Endodermal cell (in vitro differentiated cells): ENCODE results near the gene PDGFA. TPM values are rescaled to one million over a fixed set of nuclear protein-coding genes. Genes with fewer than 3 reads are reported as not detected.

Experiments
- DNase-seq: peaks from one replicate; pipeline ENCODE4 v3.0.0-alpha.2; 2017
- H3K27ac ChIP-seq: 2 replicates; pipeline ENCODE4 v1.5.1; 2013; ENCODE audit warnings: mild to moderate bottlenecking, low read depth, low read length, moderate library complexity
- H3K27me3 ChIP-seq: 2 replicates; pipeline ENCODE4 v1.6.1; 2013; ENCODE audit warnings: mild to moderate bottlenecking, low read length, moderate library complexity; ENCODE audit not compliant: insufficient read depth, control insufficient read depth, poor library complexity, severe bottlenecking
- H3K36me3 ChIP-seq: 2 replicates; pipeline ENCODE4 v1.7.0; 2013; ENCODE audit warnings: mild to moderate bottlenecking, low read length, moderate library complexity; ENCODE audit not compliant: control insufficient read depth, insufficient read depth
- H3K4me1 ChIP-seq: one replicate; pipeline ENCODE4 v1.7.0; 2013; ENCODE audit warnings: low read length; ENCODE audit not compliant: control insufficient read depth, insufficient read depth
- H3K4me3 ChIP-seq: 2 replicates; pipeline ENCODE4 v1.5.1; 2013; ENCODE audit warnings: mild to moderate bottlenecking, low read length, moderate library complexity
- H3K9ac ChIP-seq: 2 replicates; pipeline ENCODE4 v1.6.1; 2013; ENCODE audit warnings: mild to moderate bottlenecking, low read length, moderate library complexity; ENCODE audit not compliant: poor library complexity, severe bottlenecking; ENCODE audit errors: extremely low read depth
- H3K9me3 ChIP-seq: 2 replicates; pipeline ENCODE4 v1.6.1; 2013; ENCODE audit warnings: mild to moderate bottlenecking, low read length, moderate library complexity; ENCODE audit not compliant: control insufficient read depth
- H3K27ac Mint-ChIP-seq: 2 replicates; pipeline ENCODE4 v1.8.0; 2020; ENCODE audit warnings: mixed read lengths
- H3K27me3 Mint-ChIP-seq: 2 replicates; pipeline ENCODE4 v1.8.0; 2021; ENCODE audit warnings: mild to moderate bottlenecking, mixed read lengths; ENCODE audit not compliant: insufficient read depth
- H3K36me3 Mint-ChIP-seq: 2 replicates; pipeline ENCODE4 v1.8.0; 2020; ENCODE audit warnings: low read depth, mixed read lengths
- H3K4me1 Mint-ChIP-seq: 2 replicates; pipeline ENCODE4 v1.8.0; 2020; ENCODE audit warnings: mixed read lengths
- H3K4me3 Mint-ChIP-seq: 2 replicates; pipeline ENCODE4 v1.8.0; 2020; ENCODE audit warnings: mild to moderate bottlenecking, moderate library complexity, mixed read lengths
- H3K9me3 Mint-ChIP-seq: 2 replicates; pipeline ENCODE4 v1.8.0; 2020; ENCODE audit warnings: mild to moderate bottlenecking, mixed read lengths
- WGBS, 2 experiments: methylation state at CpG; one replicate each; pipeline versions ENCODE4 v1.1.5 to v1.1.7; 2013; ENCODE audit warnings: missing lambda C conversion rate in 2 of 2, mixed read lengths in 1 of 2; ENCODE audit not compliant: insufficient coverage in 1 of 2, insufficient read length in 1 of 2; 5-methylcytosine and 5-hydroxymethylcytosine counted together
- long read RNA-seq, 4 experiments: library from polyadenylated mRNA in 2 of 4; library from RNA in 1 of 4; library from capped mRNA in 1 of 4; stranded (forward) in 3 of 4; unstranded in 1 of 4; transcript quantifications; one replicate each; pipeline ENCODE4 v2.0.0, GENCODE V29; 2020 to 2021; ENCODE audit warnings: inconsistent platforms in 1 of 4
- polyA plus RNA-seq, 2 experiments: library from polyadenylated mRNA; stranded (reverse); fragments of 50-300 nt; gene quantifications; one replicate each; pipeline ENCODE4 v1.2.3, GENCODE V29; 2013
- total RNA-seq, 2 donors: library from RNA; stranded (reverse); fragmentation: NEBNext Ultra II Directional in 1 of 2; extraction: Animal tissue kit (Norgen Biotek cat#: 25700) in 1 of 2; gene quantifications; 2 replicates in 1 of 2; 3 replicates in 1 of 2; pipeline ENCODE4 v1.2.1, GENCODE V29; 2021
- TF ChIP-seq, protein P1 (sequence below): fragments of 200-600 bp; sonication (generic); conservative IDR thresholded peaks from 2 replicates; pipeline ENCODE4 v1.5.0; 2021; ENCODE audit warnings: antibody characterized with exemption, mild to moderate bottlenecking

The PDGFA gene
- total RNA-seq, result 10 to 100 TPM; 11.9 to 24.1 TPM
- 7.7 TPM for polyA plus RNA-seq (2013, experiment 1 of 2)
- 5.3 TPM for polyA plus RNA-seq (2013, experiment 2 of 2)
- long read RNA-seq, experiment 1, partial matches to known transcripts, result 0 of 2 reads
- long read RNA-seq, experiment 1, other reads (novel, unspliced or antisense), result 2 of 2 reads
- long read RNA-seq, experiment 2, result 0 reads
- long read RNA-seq, experiment 3, transcript PDGFA-203 (6 exons, 2,305 nt), result major isoform, 9 of 16 reads
- long read RNA-seq, experiment 3, partial matches to known transcripts, result 2 of 16 reads
- long read RNA-seq, experiment 3, other reads (novel, unspliced or antisense), result 5 of 16 reads
- long read RNA-seq, experiment 4, partial matches to known transcripts, result 0 of 1 reads
- long read RNA-seq, experiment 4, other reads (novel, unspliced or antisense), result 0 of 1 reads

DNA sequence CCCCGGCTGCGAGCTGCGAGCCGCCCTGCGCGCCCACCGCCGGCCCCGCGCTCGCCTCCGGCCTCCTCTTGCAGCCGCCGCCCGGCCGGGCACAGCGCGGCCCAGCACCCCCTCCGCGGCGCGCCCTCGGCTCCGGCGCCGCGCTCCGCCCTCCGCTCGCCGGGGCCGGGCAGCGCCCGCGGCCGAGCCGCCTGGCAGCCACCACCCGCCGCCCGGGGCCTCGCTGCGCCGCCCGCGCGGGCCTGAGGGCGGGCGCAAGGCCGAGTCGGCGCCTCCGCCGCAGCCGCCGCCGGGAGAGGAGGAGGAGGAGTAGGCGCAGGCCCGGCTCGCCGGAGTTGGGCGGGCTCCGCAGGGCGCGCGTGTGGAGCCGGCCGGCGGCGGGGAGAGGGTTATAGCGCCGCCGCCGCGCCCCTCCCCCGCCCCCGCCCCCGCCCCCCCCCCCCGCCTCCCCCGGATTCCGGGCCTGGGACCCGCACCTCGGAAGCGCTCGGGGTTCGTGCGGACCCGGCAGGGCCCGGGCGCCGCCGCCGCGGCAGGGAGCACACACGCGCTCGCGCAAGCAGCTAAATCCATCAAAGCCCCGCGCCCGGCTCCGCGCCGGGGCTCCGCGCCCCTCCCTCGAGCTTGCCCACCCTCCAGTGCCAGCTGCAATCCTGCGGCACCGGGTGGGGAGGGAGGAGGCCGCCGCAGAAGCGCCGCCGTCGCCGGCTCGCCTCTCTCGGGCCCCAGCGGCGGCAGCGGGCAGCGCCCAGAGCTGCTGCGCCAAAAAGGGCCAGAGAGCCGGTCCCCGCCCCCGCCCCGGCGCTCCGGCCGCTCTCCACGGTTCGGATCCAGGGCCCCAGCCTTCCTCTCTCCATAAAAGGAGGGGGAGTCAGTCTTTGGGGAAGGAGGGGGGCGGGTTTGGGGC, at the start of gene PDGFA:
PDGFA (minus strand) TSS at position 363 of the 907 bp plus-strand sequence. CDS start 845 bp downstream, outside the sequence.
- Mint-ChIP-seq H3K9me3 (no peaks in the 10 kb centered on the region), H3K4me3 (peak within 1 kb of the TSS; percentile 80), H3K27me3 (peaks cover 47% of the 10 kb centered on the region), H3K36me3 (no peaks in the 10 kb centered on the region), H3K27ac (peak within 1 kb of the TSS; percentile 64), H3K4me1 (peaks cover 15% of the 10 kb centered on the region)
- H3K9ac ChIP-seq, result no peak within 1 kb of the TSS
- peaks cover 91% of the 10 kb centered on the region for H3K27me3 ChIP-seq
- DNase-seq, result peak; percentile 90
- peaks cover 6% of the 10 kb centered on the region for H3K4me1 ChIP-seq
- no peak within 1 kb of the TSS for H3K27ac ChIP-seq
- TF ChIP-seq, protein P1, sequence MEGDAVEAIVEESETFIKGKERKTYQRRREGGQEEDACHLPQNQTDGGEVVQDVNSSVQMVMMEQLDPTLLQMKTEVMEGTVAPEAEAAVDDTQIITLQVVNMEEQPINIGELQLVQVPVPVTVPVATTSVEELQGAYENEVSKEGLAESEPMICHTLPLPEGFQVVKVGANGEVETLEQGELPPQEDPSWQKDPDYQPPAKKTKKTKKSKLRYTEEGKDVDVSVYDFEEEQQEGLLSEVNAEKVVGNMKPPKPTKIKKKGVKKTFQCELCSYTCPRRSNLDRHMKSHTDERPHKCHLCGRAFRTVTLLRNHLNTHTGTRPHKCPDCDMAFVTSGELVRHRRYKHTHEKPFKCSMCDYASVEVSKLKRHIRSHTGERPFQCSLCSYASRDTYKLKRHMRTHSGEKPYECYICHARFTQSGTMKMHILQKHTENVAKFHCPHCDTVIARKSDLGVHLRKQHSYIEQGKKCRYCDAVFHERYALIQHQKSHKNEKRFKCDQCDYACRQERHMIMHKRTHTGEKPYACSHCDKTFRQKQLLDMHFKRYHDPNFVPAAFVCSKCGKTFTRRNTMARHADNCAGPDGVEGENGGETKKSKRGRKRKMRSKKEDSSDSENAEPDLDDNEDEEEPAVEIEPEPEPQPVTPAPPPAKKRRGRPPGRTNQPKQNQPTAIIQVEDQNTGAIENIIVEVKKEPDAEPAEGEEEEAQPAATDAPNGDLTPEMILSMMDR, result peak; percentile 58
- WGBS, 2 experiments, result 0% methylated on average over 17 to 113 of the region's 132 CpGs
- no peaks in the 10 kb centered on the region for H3K9me3 ChIP-seq
- no peaks in the 10 kb centered on the region for H3K36me3 ChIP-seq
- H3K4me3 ChIP-seq, result peak within 1 kb of the TSS; percentile 69

DNA sequence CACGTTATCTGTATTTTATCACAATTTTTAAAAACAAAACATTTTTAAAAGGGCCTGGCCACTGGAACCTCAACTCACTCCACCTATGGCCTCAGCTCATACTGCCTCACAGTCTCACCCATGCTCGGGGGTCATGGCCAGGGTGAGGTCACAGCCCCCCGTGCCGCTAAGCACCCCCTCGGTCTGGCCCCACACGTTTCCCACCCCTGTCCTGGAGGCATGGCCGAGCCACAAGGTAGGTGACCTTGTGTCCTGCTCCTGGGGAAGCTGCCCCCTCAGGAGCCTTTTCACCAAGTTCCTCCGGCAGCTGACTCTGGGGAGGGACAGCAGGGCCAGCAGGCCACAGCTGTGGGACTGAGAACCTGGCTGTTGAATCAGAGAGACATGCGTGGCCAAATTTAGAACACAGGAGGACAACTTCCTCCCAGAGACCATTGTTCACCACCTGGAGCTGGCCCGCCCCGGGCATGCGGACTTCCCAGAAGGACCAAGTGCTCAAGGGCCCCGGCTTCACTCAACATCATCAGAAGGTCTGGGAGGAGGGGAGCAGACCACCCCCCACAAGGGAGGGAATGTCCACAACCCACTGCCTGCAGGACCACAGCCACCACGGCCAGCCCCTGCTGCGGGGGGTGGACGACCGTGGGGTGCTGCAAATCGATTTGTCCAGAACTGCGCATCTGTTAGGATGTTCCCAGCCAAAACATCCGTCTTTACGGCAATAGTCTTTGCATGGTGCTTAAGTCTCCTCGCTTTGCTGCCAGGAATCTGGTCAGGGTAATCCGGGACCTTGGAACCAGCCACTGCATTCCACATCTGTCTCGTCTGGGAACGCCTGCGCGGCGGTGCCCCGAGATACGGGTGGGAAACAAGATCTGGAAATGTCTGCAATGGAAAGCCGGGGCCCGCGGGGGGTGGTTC, 48.6 kb upstream of the PDGFA start:
- no peaks in the 10 kb centered on the region for H3K27me3 ChIP-seq
- H3K36me3 ChIP-seq, result no peaks in the 10 kb centered on the region
- H3K27ac ChIP-seq, result no peak overlapping the region
- TF ChIP-seq, protein P1, result no peak
- no peaks in the 10 kb centered on the region for H3K9me3 Mint-ChIP-seq
- WGBS, 2 experiments, result 94 to 97% methylated on average over 10 to 33 of the region's 33 CpGs
- peak overlapping the region; percentile 26 for H3K27ac Mint-ChIP-seq
- no peaks in the 10 kb centered on the region for H3K27me3 Mint-ChIP-seq
- no peak overlapping the region for H3K4me3 Mint-ChIP-seq
- DNase-seq, result no peak
- no peak overlapping the region for H3K4me3 ChIP-seq
- no peaks in the 10 kb centered on the region for H3K9me3 ChIP-seq
- no peaks in the 10 kb centered on the region for H3K4me1 Mint-ChIP-seq
- no peak overlapping the region for H3K9ac ChIP-seq
- no peaks in the 10 kb centered on the region for H3K4me1 ChIP-seq
- no peaks in the 10 kb centered on the region for H3K36me3 Mint-ChIP-seq
